Activated effector memory CD4-positive, alpha-beta T cell treated with Interleukin-2 at 50 U/mL for 16 hours (primary cell): ENCODE data around the gene SENP1.
A peak's percentile ranks its signal among the peaks of the same experiment; 100 is the strongest.
"Not testable (repeated sequence)": the region's sequence is repeated elsewhere in the genome, so short reads cannot be mapped to it uniquely, and the experiment has no call there.

Source experiments
- DNase-seq: peaks from one replicate; pipeline ENCODE4 v3.0.0-alpha.2; 2020

The SENP1 gene

GRCh38 chr12:48105867-48106680 lies at the start of gene SENP1:
SENP1 (minus strand) TSS chr12:48106079; CDS start chr12:48101472, 4,607 bp downstream.
- DNase-seq: peak; percentile 86

- DNase-seq: no peak
Observed at GRCh38 chr12:48151103-48151771, 45.4 kb upstream of the SENP1 start.

- no peak for DNase-seq
Observed at GRCh38 chr12:48145981-48146380, 40.1 kb upstream of the SENP1 start.

GRCh38 chr12:48143898-48144297 lies 38.0 kb upstream of the SENP1 start:
- no peak for DNase-seq

- DNase-seq: no peak
Observed at GRCh38 chr12:48142818-48143674, 37.2 kb upstream of the SENP1 start.

- DNase-seq: no peak
Observed at GRCh38 chr12:48135027-48135426, 29.1 kb upstream of the SENP1 start.

GRCh38 chr12:48132826-48133225 lies 26.9 kb upstream of the SENP1 start:
- DNase-seq: no peak

GRCh38 chr12:48131517-48131916 lies 25.6 kb upstream of the SENP1 start:
- no peak for DNase-seq

- DNase-seq: no peak
Observed at GRCh38 chr12:48129376-48129775, 23.5 kb upstream of the SENP1 start.

- no peak for DNase-seq
Observed at GRCh38 chr12:48128800-48129199, 22.9 kb upstream of the SENP1 start.

GRCh38 chr12:48126953-48127630 lies 21.2 kb upstream of the SENP1 start:
- no peak for DNase-seq

- DNase-seq: no peak
Observed at GRCh38 chr12:48125985-48126384, 20.1 kb upstream of the SENP1 start.

- DNase-seq: not testable (repeated sequence)
Observed at GRCh38 chr12:48125542-48125941, 19.7 kb upstream of the SENP1 start.

GRCh38 chr12:48123169-48123568 lies 17.3 kb upstream of the SENP1 start:
- DNase-seq: no peak

- no peak for DNase-seq
Observed at GRCh38 chr12:48122065-48122834, 16.4 kb upstream of the SENP1 start.

GRCh38 chr12:48121522-48121921 lies 15.6 kb upstream of the SENP1 start:
- no peak for DNase-seq

- DNase-seq: no peak
Observed at GRCh38 chr12:48119834-48120195, 13.9 kb upstream of the SENP1 start.

GRCh38 chr12:48119078-48119833 lies 13.4 kb upstream of the SENP1 start, which contains the start of gene PFKM:
PFKM (plus strand) TSS chr12:48119364; CDS start chr12:48122775, 3,411 bp downstream.
- DNase-seq: peak; percentile 55

- DNase-seq: no peak
Observed at GRCh38 chr12:48118284-48118871, 12.5 kb upstream of the SENP1 start.

GRCh38 chr12:48115957-48116356 lies 10.1 kb upstream of the SENP1 start:
- DNase-seq: no peak

GRCh38 chr12:48111312-48111693 lies 5.4 kb upstream of the SENP1 start:
- not testable (repeated sequence) for DNase-seq
